K562 (cell line): ENCODE data around the gene MIDN. TPM values are rescaled to one million over a fixed set of nuclear protein-coding genes. Genes with fewer than 3 reads are reported as not detected.

Source experiments
- CHD2 ChIP-seq: IDR thresholded peaks from 2 replicates; pipeline ENCODE4 v1.6.1; 2011; ENCODE audit warnings: low read depth, low read length
- MEIS2 ChIP-seq: fragments of 450-650 bp; IDR thresholded peaks from 2 replicates; pipeline ENCODE4 v1.6.1; 2014; ENCODE audit warnings: mild to moderate bottlenecking; ENCODE audit not compliant: partially characterized antibody
- MYC ChIP-seq, 2 experiments: fragments of 250-450 bp in 1 of 2; sonication (Bioruptor Pico) in 1 of 2; IDR thresholded peaks; 2 replicates each; pipeline versions ENCODE4 v1.5.1 to v1.6.1; 2012 to 2021; ENCODE audit warnings: low read depth in 2 of 2, borderline replicate concordance in 1 of 2, improper control_type of control experiment in 1 of 2, low read length in 1 of 2, mild to moderate bottlenecking in 1 of 2, moderate library complexity in 1 of 2
- SRSF3 ChIP-seq: fragments of 200-400 bp; formaldehyde crosslinking; IDR thresholded peaks from 2 replicates; pipeline ENCODE4 v1.6.1; 2016; ENCODE audit warnings: mild to moderate bottlenecking, low read length, moderate library complexity; ENCODE audit not compliant: insufficient read depth
- STAG1 ChIP-seq: sonication (generic); formaldehyde crosslinking; IDR thresholded peaks from 2 replicates; pipeline ENCODE4 v1.5.0; 2020; ENCODE audit warnings: missing genetic modification reagents, borderline replicate concordance
- ZFP36 ChIP-seq: fragments of 150-350 bp; IDR thresholded peaks from 2 replicates; pipeline ENCODE4 v1.6.1; 2018; ENCODE audit warnings: low read length, low read depth; ENCODE audit not compliant: partially characterized antibody
- ZNF146 ChIP-seq: IDR thresholded peaks from one replicate; pipeline ENCODE4 v1.6.1; 2018; ENCODE audit warnings: missing compliant biosample characterization; ENCODE audit not compliant: unreplicated experiment
- polyA plus RNA-seq, 8 experiments: library from polyadenylated mRNA; depleted of rRNA in 4 of 8; stranded (reverse) in 5 of 8; unstranded in 3 of 8; fragments of >200 nt; fragmentation: Nextera tagmentation in 2 of 8; fragmentation: Illumina TruSeq in 1 of 8; extraction: Ambion mirVana in 2 of 8; extraction: Trizol in 1 of 8; gene quantifications; 2 replicates each; pipeline versions ENCODE4 v1.2.1 to v1.2.3, GENCODE V29; 2011 to 2014; ENCODE audit warnings: inconsistent platforms in 1 of 8, missing spikeins in 1 of 8
- total RNA-seq, 7 experiments: library from RNA; depleted of rRNA in 6 of 7; stranded (reverse); fragments of >200 nt in 6 of 7; fragmentation: Illumina TruSeq in 2 of 7; extraction: Trizol in 2 of 7; gene quantifications; 2 replicates each; pipeline versions ENCODE4 v1.2.1 to v1.2.3, GENCODE V29; 2011 to 2021; ENCODE audit warnings: low replicate concordance in 1 of 7
- TF ChIP-seq, protein P1 (sequence below): fragments of 450-650 bp; IDR thresholded peaks from 2 replicates; pipeline ENCODE4 v1.6.1; 2016; ENCODE audit warnings: low read depth, mild to moderate bottlenecking, moderate library complexity
- TF ChIP-seq, protein P2 (sequence below): sonication (generic); formaldehyde crosslinking; IDR thresholded peaks from 2 replicates; pipeline ENCODE4 v1.8.0; 2022; ENCODE audit warnings: missing genetic modification reagents, mild to moderate bottlenecking, borderline replicate concordance
- TF ChIP-seq, protein P3 (sequence below): fragments of 250-450 bp; sonication (Bioruptor Pico); IDR thresholded peaks from 2 replicates; pipeline ENCODE4 v1.4.0; 2020
- TF ChIP-seq, protein P4 (sequence below): fragments of 450-650 bp; conservative IDR thresholded peaks from 2 replicates; pipeline ENCODE4 v1.6.1; 2016; ENCODE audit warnings: missing genetic modification characterization, low read depth, mild to moderate bottlenecking, control low read depth, missing compliant biosample characterization
- TF ChIP-seq, protein P5 (sequence below): fragments of 450-650 bp; formaldehyde crosslinking; IDR thresholded peaks from 2 replicates; pipeline ENCODE4 v1.4.0; 2020; ENCODE audit warnings: mild to moderate bottlenecking, moderate library complexity
- TF ChIP-seq, protein P6 (sequence below): sonication (generic); formaldehyde crosslinking; IDR thresholded peaks from 2 replicates; pipeline ENCODE4 v1.9.0; 2022; ENCODE audit warnings: mild to moderate bottlenecking, missing genetic modification reagents
- TF ChIP-seq, protein P7 (sequence below): fragments of 250-450 bp; sonication (Bioruptor Pico); IDR thresholded peaks from 2 replicates; pipeline ENCODE4 v1.4.0; 2020; ENCODE audit warnings: borderline replicate concordance

Gene MIDN
- total and polyA plus RNA-seq, 9 of the 15 experiments (the other 6 are each of a cell fraction or from before 2014, with no cell fraction given): 0.17 to 120 (median 10.1) TPM

DNA sequence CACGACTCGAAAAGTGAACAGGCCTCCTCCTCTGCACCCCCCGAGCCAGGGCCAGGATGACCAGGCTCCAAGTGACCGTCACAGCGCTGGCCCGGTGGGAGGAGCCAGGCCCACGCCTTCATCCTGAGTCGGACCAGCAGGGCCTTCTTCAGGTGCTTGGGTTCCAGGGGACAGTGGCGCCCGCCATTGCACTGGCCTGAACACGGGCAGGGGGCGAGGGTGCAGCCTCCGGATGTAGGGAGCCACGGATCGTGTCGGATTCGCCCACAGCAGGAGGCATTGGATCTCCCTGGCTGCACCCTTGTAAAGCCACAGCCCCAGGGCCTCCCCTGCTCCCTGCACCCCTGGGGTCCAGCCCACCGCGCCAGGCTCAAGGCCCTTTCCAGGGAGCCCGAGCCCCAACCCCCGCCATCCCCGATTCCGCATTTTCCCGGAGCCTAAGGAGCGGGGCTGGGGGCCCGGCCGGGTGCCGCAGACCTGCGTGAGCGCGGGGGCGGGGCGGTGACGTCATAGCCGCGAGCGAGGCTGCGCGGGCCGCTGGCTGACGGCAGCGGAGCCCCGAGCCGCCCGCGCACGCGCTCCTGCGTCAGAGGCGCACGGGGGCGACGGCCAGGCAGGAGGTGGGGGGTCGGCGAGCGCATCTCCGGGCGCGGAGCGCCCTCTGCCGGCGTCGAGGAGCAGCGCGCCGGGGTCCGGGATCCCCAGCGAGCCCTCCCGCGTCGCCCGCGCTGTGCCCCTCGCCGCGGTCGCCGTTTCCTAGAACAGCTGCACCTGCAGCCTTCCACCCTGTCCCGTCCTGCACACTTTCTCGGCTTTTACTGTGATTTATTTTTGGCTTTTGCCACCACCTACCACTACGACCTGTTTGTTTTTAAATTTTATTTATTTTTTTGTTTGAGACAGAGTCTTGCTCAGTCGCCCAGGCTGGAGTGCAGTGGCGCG, 8.3 kb upstream of the MIDN start (continued):
- TF ChIP-seq, protein P1, sequence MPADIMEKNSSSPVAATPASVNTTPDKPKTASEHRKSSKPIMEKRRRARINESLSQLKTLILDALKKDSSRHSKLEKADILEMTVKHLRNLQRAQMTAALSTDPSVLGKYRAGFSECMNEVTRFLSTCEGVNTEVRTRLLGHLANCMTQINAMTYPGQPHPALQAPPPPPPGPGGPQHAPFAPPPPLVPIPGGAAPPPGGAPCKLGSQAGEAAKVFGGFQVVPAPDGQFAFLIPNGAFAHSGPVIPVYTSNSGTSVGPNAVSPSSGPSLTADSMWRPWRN: no peak
- TF ChIP-seq SRSF3 (no peak), ZNF146 (CRISPR knock-in tag) (no peak), ZFP36 (no peak), STAG1 (peak; percentile 58; the same call in 1 of the 2 replicates), MEIS2 (peak; percentile 89), CHD2 (peak; percentile 41), MYC (IDR thresholded peaks at IDR 0.05; ENCODE audit: low read depth, low read length) (peak; percentile 79), MYC (CRISPR knock-in tag; IDR thresholded peaks at IDR 0.05; ENCODE audit: borderline replicate concordance, low read depth) (peak; percentile 86)
- TF ChIP-seq, protein P2, sequence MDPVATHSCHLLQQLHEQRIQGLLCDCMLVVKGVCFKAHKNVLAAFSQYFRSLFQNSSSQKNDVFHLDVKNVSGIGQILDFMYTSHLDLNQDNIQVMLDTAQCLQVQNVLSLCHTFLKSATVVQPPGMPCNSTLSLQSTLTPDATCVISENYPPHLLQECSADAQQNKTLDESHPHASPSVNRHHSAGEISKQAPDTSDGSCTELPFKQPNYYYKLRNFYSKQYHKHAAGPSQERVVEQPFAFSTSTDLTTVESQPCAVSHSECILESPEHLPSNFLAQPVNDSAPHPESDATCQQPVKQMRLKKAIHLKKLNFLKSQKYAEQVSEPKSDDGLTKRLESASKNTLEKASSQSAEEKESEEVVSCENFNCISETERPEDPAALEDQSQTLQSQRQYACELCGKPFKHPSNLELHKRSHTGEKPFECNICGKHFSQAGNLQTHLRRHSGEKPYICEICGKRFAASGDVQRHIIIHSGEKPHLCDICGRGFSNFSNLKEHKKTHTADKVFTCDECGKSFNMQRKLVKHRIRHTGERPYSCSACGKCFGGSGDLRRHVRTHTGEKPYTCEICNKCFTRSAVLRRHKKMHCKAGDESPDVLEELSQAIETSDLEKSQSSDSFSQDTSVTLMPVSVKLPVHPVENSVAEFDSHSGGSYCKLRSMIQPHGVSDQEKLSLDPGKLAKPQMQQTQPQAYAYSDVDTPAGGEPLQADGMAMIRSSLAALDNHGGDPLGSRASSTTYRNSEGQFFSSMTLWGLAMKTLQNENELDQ (CRISPR knock-in tag): no peak
- TF ChIP-seq, protein P3, sequence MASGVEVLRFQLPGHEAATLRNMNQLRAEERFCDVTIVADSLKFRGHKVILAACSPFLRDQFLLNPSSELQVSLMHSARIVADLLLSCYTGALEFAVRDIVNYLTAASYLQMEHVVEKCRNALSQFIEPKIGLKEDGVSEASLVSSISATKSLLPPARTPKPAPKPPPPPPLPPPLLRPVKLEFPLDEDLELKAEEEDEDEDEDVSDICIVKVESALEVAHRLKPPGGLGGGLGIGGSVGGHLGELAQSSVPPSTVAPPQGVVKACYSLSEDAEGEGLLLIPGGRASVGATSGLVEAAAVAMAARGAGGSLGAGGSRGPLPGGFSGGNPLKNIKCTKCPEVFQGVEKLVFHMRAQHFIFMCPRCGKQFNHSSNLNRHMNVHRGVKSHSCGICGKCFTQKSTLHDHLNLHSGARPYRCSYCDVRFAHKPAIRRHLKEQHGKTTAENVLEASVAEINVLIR: peak; percentile 94
- TF ChIP-seq, protein P4, sequence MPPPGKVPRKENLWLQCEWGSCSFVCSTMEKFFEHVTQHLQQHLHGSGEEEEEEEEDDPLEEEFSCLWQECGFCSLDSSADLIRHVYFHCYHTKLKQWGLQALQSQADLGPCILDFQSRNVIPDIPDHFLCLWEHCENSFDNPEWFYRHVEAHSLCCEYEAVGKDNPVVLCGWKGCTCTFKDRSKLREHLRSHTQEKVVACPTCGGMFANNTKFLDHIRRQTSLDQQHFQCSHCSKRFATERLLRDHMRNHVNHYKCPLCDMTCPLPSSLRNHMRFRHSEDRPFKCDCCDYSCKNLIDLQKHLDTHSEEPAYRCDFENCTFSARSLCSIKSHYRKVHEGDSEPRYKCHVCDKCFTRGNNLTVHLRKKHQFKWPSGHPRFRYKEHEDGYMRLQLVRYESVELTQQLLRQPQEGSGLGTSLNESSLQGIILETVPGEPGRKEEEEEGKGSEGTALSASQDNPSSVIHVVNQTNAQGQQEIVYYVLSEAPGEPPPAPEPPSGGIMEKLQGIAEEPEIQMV (tag): no peak
- TF ChIP-seq, protein P5, sequence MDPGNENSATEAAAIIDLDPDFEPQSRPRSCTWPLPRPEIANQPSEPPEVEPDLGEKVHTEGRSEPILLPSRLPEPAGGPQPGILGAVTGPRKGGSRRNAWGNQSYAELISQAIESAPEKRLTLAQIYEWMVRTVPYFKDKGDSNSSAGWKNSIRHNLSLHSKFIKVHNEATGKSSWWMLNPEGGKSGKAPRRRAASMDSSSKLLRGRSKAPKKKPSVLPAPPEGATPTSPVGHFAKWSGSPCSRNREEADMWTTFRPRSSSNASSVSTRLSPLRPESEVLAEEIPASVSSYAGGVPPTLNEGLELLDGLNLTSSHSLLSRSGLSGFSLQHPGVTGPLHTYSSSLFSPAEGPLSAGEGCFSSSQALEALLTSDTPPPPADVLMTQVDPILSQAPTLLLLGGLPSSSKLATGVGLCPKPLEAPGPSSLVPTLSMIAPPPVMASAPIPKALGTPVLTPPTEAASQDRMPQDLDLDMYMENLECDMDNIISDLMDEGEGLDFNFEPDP (CRISPR knock-in tag): peak; percentile 73; the same call in 1 of the 2 replicates
- TF ChIP-seq, protein P6, sequence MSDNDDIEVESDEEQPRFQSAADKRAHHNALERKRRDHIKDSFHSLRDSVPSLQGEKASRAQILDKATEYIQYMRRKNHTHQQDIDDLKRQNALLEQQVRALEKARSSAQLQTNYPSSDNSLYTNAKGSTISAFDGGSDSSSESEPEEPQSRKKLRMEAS (CRISPR knock-in tag): peak; percentile 17; the same call in 1 of the 2 replicates
- TF ChIP-seq, protein P7, sequence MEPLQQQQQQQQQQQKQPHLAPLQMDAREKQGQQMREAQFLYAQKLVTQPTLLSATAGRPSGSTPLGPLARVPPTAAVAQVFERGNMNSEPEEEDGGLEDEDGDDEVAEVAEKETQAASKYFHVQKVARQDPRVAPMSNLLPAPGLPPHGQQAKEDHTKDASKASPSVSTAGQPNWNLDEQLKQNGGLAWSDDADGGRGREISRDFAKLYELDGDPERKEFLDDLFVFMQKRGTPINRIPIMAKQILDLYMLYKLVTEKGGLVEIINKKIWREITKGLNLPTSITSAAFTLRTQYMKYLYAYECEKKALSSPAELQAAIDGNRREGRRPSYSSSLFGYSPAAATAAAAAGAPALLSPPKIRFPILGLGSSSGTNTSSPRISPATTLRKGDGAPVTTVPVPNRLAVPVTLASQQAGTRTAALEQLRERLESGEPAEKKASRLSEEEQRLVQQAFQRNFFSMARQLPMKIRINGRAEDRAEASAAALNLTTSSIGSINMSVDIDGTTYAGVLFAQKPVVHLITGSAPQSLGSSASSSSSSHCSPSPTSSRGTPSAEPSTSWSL (CRISPR knock-in tag): 0 out of 2 replicates have a peak, but pooled peaks have one; percentile 37
